ENCODE measurements around the gene RNF5.
"Not testable (repeated sequence)": the region's sequence is repeated elsewhere in the genome, so short reads cannot be mapped to it uniquely, and the experiment has no call there.

RNF5 gene

DNA sequence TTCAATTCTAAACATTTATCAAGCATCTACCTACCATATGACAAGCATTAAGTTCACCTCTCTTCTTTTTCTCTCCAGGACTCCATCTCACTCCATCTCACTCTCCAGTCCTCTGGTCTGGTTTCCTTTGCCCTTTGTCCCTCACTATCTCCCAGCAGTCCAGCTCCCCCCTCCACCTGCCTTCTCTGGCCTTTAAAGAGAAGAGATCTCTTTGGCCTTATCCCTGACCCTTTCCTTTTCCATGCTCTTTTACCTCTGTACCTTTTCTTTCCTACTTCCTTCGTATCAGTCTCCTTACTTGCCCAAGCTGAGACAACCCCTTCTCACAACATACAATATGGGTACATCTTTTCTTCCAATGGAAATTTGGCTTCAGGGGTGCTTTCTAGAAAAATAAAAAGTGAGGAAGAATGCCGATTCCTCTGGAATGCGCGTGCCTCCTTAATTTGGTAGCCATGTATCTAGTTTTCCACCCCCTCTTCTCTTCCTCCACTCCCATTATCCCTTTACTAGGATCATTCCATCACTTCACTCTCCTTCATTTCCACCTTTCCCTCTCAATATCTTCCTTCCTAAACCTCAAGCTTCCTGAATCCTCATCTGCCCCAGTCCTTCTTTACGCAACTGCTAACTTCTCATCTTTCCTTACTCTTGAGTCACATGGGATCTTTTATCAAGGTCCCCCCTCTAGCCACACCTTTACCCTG is 1.6 kb upstream of the RNF5 start:
- DNase-seq, result peak; percentile 64

DNA sequence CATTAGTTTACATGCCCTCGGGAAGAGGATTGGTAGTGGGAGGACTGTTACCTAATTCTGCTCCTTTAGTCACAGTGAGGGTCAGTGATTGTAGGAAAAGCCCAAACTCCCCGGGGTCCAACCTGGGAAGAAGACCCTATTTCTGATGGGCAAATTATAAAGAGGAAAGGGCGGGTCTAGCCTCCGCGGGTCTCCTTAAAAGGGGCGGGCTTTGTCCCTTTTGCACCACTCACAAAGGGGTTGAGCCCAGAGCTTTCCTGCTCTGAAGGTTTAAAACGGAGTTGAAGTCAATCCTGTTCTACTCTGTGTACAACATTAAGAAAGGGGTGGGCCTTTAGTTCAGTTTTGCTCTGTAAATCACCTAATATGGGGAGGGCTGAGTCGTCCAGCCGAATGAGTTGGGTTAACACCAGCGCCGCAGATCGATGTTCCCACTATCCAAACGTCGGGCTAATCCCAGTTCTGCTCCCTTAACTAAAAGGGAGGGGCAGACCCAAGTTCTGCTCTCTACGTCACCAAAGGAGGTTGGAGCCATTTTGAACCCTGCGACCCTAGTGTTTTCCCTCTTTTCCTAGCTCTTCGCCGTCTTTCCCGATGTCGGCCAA is 920 bp upstream of the RNF5 start:
- DNase-seq, result no peak

DNA sequence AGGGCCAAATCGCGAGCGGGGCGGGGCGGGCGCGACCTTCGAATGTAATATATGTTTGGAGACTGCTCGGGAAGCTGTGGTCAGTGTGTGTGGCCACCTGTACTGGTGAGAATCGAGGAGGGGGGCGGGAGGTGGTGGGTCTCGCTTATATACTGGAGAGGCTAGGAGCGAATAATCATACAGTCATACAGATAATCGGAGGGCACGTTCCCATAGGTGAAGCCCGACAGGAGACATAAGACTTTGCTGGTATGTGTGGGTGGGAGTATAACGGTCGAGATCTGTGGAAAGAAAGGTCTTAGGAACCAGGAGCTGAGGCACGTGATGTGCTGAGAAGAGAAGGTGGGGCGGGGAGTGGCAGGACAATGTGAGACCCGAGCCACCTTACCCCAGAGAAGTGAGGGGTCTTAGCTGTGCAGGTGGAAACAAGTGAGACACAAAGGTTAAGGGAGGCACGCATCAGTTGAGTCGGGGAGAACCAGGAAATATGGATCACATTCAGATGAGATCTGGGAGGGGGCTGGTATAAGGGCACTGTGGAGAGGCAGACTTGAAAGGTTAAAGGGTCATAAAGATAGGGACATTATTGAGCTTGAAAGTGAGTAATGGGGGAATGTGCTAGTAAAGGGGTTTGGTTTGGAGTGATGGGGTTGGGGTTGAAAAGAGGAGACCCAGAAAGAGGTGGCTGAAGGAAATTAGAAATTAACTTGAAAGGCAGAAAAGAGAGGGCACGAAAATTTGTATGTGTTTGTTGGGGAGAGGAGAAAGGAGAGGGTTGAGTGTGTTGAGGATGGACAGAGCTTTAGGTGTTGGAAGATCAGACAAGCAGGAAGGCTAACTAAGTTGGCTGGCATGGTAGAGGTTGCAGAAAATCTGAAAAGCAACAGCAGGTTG is 589 bp downstream of the RNF5 start:
- no peak for DNase-seq

DNA sequence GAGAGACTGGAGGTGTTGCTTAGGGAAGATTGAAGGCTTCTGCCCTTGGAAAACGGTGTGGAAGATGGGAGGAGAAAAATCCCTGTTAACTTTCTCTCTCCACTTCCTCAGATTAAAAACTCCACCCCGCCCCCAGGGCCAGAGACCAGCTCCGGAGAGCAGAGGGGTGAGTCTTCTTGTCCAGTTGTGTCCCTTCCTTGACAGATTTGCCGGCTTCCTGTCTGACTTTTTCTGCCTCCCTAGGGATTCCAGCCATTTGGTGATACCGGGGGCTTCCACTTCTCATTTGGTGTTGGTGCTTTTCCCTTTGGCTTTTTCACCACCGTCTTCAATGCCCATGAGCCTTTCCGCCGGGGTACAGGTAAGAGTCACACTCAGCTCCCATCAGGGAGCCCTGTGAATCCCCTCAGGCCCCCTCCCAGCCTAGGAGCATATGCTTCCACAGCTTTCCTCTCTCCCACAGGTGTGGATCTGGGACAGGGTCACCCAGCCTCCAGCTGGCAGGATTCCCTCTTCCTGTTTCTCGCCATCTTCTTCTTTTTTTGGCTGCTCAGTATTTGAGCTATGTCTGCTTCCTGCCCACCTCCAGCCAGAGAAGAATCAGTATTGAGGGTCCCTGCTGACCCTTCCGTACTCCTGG is 1.7 kb downstream of the RNF5 start:
- no peak for DNase-seq

DNA sequence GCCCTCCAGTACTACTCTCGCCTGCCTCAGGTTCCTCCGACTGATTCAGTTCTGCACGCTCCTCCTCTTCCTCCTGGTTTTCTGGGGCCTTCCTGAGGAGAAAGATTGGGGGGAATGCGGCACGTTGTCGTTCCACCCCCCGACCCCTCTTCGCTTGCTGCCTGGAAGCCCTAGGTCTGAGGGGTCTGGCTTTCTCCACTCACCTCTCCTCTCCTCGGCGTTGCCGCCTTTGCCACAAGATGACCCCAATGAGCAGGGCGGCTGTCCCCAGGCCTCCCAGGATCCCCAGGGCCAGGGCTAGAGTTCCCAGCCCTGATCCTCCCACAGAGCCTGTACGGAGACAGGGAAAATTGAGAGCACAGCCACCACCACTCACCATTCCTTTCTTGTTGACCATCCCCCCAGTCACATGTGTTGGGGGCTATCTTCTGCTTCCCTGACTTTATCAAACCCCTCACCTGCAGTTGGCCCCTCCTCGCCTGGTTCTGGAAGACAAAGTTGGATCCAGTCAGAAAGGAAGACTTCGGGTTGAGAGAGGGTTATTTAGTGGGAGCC is 3.0 kb downstream of the RNF5 start:
- DNase-seq, result no peak

DNA sequence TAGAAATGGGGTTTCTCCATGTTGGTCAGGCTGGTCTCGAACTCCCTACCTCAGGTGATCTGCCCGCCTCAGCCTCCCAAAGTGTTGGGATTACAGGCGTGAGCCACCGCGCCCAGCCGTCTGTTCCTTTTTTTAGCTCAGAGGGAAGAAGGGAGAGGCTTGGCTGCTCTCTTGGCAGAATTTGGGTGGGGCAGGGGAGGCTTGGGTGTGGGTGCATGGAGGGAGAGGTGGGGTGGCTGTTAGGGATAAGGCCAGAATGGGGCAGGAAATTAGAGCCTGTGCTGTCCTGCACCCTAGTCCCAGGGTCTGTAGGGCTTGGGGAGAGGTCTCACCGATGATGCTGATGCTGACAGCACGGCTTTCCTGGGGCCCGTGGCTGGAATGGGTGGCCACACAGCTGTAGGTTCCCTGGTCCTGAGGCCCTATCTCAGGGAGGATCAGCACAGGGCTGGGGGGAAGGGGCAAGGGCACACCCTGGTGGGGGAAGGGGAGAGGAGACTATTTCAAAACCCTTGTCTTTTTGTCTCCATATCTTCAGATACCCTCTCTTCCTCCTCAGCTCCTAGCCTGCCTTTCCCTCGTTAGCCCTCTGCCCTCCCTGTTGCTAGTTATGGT is 3.8 kb downstream of the RNF5 start:
- DNase-seq, result no peak

DNA sequence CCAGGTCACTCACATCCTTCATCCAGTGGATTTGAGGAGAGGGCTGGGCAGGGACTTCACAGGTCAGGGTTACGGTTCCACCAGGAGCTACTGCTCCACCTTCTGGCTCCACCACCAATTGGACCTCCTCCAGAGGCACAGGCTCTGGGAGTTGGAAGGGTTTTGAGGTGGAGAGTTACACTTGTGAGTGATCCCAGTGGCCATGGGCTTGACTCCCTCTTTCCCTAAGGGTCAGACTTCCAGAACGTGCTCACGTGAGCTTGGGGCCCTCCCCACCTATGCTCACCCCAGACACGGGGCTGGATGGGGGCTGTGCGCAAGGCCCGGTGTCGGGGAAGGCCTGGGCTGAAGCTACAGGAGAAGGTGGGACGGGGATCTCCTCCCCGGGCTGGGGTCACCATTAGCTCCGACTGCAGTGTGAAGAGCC is 4.4 kb downstream of the RNF5 start:
- DNase-seq, result no peak

DNA sequence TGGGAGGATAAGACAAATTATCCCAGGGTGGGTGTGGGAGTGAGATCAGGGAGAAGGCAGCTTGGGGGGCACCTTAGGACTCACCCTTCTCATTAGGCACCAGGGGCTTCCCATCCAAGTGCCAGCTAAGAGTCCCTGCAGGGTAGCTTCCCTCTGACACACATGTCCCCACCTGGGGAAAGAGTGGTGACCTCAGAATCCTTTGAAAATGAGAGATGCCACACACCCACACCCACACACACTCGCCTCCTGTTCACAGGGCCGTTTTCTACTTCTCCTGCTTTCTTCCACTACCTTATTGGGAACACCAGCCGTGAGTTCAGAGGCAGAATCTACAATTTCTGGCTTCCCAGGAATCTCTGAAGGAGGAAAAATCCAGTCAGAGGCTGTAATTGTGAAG is 4.8 kb downstream of the RNF5 start:
- DNase-seq, result no peak

DNA sequence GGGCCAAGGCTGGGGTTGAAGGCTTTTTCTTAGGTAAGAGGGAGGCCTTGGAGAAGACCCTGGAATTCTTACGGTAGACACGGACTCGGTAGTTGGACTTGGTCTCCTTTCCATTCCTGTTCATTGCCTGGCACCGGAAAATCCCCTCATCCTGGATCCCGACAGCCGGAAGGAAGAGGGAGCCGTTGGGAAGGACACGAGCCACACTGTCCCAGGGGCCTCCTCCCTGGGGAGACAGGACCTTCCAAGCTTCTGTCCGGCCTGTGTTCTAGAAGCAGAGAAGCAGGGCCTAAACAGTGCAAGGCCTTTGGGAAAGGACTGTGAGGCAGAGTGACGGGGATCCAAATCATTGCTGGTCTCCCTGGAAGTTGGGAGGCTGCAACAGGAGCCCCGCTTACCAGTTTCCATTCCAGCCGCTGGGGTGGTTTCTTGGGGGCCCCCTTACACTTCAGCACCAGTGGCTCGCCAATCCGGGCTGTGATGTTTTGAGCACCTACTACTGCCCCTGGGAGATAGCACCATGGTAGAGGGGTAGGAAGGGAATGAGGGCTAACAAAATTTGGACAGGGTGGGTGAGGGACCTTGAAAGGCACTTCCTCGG is 5.4 kb downstream of the RNF5 start:
- DNase-seq, result no peak

DNA sequence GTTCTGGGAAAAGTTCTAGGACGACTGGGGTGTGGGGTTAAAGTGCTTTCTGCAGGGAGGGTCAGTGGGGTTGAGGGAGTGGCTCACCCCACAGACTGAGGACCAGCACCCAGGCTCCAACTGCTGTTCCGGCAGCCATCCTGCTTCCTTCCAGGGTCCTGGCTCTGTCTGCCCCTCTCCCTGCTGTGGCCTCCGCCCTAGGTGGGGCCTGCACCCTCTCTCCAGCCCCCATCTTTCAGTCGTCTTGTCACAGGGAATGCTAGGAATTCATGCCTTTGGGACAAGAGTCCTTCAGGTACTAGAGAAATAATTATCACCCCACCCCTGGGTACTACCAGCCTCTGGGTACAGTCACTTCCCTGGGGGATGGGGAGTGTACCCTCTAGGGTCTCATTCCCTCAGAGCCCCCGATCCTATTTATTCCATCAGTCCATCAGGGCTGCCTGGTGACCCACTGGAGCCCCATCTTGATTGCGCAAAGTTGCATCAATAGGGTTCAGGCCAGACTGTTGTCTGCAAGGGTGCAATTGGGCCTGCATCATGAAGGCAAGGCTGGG is 6.0 kb downstream of the RNF5 start, which contains the start of gene AGER:
TSS of gene AGER (minus strand) at position 170 of the 557 bp plus-strand sequence. CDS start at position 139, 31 bp downstream.
- no peak for DNase-seq

DNA sequence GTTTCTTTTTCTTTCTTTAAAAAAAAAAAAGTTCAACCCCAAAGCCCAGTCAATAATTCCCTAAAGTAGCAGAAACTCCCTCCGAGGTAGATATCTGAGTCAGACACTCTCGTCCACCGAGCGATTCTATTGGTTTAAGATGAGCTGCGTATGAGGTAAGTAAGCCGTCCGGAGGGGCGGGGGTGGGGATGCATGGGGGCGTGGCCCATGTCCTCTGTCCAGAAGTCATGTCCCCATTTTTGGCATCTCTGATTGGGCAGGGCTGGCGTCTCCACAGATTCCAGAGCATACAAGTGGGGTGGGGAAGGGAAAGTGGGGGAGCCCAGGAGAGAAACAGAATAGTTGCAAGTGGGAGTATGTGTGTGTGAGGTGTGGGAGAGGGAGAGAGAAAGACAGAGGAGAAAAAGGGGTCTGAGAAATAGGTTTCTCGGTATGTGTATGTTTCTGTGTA is 7.5 kb downstream of the RNF5 start:
- peak; percentile 91 for DNase-seq

DNA sequence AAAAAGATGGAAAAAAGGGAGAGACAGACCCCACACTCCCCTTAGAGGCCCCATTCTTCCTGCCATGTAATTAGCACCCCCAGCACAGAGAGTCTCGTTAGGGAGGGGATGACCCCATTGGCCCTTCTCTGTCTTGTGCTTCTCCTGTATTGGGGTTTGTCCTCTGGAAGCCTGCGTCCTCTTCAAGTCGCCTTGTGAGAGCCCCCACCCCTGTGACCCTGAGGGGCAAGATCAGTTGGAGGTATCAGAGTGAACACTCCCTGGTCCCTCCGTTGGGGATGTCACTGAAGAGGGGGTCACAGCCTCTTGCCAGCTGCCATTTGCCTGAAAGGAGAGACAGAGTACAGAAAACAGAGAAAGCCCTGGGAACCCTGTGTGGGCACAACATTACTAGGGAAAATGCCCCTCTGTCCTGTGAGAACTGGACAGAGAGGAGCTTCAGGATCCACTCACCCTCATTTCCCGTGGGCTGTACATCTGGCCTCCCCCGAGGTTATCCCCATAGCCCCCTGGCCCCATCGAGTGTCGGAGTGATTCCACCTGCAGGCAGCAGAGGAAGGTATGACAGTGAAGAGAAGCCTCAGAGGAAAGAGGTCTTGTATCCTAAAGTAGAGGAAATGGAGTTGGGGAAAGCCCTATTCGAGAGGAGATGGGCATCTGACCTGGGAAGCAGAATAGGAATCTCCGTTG is 8.1 kb downstream of the RNF5 start:
- not testable (repeated sequence) for DNase-seq

DNA sequence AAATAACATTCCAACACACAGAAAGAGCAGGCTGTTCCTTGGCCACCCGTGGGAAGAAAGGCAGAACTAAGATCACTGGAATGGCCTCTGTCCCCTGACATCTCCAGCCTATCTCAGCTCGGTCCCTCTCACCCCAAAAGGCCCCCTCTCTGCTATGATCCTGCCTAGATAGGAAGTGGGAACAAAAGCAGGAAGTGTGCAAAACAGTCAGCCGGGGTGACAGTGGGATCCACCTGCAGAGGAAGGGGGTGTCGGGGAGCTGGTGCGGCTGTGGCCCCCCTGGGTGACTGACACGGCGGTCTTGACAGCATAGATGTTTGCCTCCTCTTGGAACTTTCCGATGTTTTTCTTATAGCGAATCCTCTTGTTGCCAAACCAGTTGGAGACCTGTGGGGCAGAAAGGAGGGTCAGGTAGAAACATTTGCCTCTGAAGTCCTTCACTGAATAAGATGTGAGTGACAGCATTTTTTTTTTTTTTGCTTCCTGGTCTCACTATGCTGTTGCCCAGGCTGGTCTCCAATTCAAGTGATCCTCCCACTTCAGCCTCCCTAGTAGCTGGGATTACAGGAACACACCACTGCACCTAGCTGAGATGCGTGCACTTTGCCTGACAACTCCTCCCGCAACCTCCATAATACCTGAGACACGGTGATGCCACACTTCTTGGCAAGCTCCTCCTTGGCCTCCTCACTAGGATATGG is 9.0 kb downstream of the RNF5 start:
- no peak for DNase-seq

DNA sequence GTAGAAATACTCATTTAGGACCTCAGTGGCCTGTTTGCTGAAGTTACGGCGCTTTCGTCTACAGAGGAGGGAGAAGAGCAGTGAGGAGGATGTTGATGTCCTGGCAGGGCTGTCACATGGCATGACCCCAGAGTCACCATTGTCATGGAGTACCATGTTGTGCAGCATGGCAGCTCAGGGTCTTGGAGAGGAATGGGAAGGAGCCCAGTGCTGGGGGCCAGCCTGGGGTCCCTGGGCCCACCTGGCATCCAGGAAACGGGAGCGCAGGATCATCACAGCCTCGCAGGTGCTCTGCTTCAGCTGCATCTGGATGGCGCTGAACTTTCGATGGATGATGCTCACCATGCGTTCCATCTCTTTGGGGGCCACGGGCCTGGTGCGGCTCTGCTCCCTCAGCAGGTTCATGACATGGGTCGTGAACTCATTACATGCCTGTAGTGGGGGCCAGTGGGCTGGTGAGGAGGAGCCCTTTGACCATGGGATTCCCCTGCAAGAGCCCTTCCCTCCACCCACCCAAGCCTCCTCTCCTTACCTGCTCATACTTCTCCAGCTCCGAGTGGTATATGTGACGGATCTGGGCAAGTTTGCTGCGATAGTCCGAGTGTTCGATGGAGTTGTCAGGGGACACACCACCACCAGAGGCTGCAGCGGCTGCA is 9.6 kb downstream of the RNF5 start:
- not testable (repeated sequence) for DNase-seq

DNA sequence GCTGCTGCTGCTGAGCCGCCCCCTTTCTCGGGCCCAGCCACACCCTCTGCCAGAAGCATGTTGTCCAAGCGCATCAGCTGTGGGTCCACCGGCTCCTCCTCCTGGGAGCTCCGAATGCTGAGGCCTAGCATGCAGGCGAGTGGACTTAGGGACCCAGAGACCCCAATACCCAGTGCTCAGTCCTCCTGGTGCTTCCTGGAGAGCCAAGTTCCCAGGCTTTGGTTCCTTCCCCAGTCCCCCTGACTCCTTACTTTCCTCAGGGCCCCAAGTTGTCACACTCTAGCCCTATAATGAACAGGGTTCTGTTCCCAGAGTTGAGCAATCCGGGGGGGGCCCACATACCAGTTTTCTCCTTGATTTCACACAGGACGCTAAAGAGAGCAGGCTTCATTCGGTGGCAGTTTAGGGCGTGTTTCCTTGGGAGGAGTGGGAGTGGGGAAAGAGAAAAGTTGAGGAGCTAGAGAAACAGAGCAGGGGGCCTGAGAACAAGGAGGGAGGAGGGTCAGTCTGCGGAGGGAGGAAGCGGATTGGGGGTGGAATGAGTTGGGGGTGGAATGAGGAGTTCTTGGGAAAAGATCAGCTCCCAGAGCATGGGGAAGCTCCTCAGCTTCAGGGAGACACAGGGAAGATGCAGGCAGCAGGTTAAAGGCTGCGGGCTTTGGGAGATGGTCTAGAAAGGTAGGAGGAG is 10.3 kb downstream of the RNF5 start:
- peak; percentile 42 for DNase-seq

DNA sequence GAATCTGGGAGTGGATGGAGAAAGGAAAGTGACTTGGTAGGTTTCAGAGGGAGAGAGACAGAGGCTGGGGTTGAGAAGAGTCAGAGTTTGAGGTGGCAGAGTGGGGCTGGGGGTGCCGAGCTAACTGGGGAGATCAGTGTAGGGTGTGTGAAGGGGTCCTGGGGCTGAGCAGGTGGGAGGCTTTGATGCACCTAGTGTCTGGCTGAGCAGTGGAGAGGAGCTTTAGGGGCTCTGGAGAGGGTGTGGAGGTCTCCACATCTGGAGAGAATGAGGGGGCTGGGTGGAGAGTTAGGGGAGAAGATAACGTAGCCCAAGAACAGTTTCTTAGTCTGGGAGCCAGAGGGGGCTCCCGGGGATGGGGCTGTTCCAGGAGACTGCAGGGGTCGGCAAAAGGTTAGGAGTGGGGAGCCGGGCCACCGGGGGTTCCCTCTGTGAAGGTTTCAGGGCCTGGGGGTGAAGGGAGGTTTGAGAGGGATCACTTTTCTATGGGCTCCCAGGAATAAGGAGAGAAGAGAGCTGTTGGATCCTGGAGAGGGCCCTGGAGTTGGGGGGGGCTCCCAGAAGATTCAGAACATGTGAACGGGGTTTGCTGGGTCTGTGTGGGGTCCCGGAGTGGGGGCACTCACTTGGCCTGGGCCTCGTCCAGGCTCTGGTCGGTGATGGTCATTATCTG is 11.0 kb downstream of the RNF5 start:
- no peak for DNase-seq

DNA sequence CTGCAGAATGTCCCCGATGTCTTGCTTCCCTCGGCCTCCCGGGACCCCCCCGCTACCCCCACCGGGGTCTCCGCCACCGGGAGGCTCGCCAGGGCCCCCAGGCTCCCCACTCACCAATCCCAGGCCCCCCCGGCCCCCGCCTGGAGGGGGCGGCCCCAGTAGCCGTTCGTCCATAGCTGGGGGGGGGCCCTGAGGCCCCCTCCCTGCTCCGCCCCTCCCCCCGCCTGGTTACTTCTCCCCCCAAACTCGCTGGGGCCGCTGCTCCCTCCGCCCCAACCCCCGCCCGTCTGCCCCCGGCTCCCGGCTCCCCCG is 11.5 kb downstream of the RNF5 start:
- no peak for DNase-seq

DNA sequence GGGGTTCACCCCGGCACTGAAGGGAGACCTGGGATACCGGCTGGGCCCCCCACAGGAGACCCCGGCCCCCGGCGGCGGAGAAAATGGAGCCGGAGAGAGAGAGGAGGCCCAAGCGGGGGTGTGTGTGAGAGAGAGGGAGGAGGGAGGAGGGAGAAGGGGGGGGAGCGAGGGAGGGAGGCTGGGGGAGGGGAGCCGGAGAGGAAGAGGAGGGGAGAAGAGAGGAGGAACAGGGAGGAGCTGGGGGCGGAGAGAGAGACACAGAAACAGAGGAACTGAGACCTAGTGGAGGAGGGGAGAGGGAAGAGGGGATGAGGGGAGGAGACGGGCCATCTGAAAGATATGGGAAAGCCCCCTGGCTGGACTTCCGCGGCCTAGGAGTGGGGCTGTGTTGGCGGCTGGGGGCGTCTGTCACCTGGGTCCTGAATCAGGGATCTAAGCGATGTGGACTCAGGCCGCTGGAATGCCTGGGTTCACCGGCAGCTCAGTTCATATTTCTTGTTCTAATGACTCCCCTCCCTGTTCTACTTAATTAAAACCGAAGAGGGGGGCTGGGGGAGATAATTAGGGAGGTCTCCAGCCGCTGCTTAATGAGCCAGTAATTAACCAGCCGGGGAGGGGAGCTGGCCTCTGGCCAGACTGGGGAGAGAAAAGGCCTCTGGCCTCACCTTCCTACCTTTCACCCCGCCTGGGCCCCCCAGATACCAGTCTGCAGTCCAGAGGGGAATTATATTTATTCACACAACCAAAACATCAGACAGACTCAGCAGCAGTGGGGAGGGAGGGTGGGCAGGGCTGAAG is 12.0 kb downstream of the RNF5 start, which contains the start of gene PBX2:
TSS of gene PBX2 (minus strand) at position 149 of the 798 bp plus-strand sequence. CDS start 287 bp downstream, outside the sequence.
- DNase-seq, result peak; percentile 95
